ENCODE measurements around the gene NUDT14.

NUDT14 gene

DNA sequence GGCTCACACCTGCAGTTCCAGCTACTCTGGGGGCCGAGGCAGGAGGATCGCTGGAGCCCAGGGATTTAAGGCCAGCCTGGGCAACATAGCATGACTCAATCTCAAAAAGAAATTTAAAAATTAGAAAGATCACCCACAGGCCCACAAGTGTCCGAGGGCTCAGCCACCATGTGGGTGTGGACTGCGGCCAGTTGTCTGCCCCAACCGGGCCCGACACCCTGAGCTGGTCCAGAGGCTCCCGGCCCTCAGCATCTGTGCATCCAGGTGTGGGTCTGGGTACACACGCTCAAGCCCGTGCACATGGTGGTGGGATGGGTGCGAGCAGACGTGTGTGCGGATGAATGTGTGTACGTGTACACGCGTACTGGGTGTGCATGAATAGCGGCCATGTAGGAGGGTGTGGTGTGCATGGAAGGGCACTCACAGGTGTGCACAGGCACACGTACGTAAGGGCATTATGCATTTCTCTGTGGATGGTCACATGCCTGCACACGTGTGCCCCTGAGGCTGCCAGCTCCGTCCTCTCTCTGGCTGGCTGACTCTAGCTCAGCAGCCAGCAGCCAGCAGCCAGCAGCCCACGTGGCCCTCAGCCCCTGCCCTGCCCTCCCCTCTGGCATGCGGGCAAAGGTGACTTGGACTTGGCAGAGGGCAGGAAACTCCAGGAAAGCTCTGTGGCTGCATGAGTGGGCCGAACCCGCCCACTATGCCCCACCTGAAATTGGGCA, 23.3 kb upstream of the NUDT14 start:
- H3K4me3 ChIP-seq (ENCODE audit: low read length), result no peak overlapping the region
- TF ChIP-seq, protein P1, sequence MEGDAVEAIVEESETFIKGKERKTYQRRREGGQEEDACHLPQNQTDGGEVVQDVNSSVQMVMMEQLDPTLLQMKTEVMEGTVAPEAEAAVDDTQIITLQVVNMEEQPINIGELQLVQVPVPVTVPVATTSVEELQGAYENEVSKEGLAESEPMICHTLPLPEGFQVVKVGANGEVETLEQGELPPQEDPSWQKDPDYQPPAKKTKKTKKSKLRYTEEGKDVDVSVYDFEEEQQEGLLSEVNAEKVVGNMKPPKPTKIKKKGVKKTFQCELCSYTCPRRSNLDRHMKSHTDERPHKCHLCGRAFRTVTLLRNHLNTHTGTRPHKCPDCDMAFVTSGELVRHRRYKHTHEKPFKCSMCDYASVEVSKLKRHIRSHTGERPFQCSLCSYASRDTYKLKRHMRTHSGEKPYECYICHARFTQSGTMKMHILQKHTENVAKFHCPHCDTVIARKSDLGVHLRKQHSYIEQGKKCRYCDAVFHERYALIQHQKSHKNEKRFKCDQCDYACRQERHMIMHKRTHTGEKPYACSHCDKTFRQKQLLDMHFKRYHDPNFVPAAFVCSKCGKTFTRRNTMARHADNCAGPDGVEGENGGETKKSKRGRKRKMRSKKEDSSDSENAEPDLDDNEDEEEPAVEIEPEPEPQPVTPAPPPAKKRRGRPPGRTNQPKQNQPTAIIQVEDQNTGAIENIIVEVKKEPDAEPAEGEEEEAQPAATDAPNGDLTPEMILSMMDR (conservative IDR thresholded peaks at IDR 0.05; ENCODE audit: low read length), result no peak
- peak; percentile 12 for DNase-seq (ENCODE audit: low read depth)

DNA sequence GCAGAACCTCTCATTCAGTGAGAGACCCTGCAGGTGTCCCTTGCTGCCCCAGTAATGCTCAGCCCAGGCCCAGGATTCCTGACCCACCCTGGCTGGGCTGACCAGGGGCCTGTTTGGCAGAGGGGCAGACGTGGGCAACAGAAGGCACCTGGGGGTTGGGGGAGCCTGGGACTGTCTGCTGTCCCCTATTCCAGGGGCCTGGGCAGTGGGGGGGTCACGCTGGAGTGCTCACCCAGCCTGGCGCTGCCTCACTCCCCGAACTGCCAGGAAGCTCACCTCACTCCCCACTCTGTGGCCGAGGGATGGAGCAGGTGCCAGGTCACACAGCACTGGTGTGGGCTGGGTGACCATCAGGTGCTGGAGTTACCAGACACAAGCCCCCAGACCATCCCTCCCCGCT, 22.6 kb upstream of the NUDT14 start:
- TF ChIP-seq, protein P1 (conservative IDR thresholded peaks at IDR 0.05; ENCODE audit: low read length), result no peak
- H3K4me3 ChIP-seq (ENCODE audit: low read length), result no peak overlapping the region
- DNase-seq (ENCODE audit: low read depth), result no peak

GRCh38 chr14:105203057-105203531, 22.0 kb upstream of the NUDT14 start:
- peak; percentile 57 for DNase-seq (ENCODE audit: low read depth)
- H3K4me3 ChIP-seq (ENCODE audit: low read length), result no peak overlapping the region
- TF ChIP-seq, protein P1 (conservative IDR thresholded peaks at IDR 0.05; ENCODE audit: low read length), result peak; percentile 77

GRCh38 chr14:105201925-105202513, 20.9 kb upstream of the NUDT14 start:
- TF ChIP-seq, protein P1 (conservative IDR thresholded peaks at IDR 0.05; ENCODE audit: low read length), result no peak
- H3K4me3 ChIP-seq (ENCODE audit: low read length), result no peak overlapping the region
- no peak for DNase-seq (ENCODE audit: low read depth)

- H3K4me3 ChIP-seq (ENCODE audit: low read length), result no peak overlapping the region
- TF ChIP-seq, protein P1 (conservative IDR thresholded peaks at IDR 0.05; ENCODE audit: low read length), result no peak
- DNase-seq (ENCODE audit: low read depth), result no peak
Observed at GRCh38 chr14:105201156-105201924, 20.2 kb upstream of the NUDT14 start.

DNA sequence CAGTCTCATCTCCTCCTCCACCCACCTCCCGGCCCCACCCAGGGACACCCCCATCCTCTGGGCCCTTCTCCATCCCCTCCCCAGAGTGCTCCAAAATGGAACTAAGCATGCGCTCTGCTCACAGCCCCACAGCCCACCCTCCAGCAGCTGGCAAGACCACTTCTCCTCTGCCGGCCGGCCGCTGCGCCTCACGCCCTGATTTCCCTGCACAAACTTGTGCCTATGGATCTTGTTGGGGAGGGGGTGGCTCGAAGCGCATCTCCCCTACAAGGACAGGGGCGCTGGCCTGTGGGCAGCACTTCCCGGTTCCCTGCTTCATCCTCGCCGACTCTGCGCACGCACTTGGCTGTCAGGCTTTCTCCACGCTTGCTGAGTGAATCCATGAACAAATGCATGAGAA, 19.5 kb upstream of the NUDT14 start:
- no peak overlapping the region for H3K4me3 ChIP-seq (ENCODE audit: low read length)
- TF ChIP-seq, protein P1 (conservative IDR thresholded peaks at IDR 0.05; ENCODE audit: low read length), result no peak
- no peak for DNase-seq (ENCODE audit: low read depth)
